Keratinocyte (primary cell): ENCODE measurements around the gene SLC6A19. TPM values are rescaled to one million over a fixed set of nuclear protein-coding genes. Genes with fewer than 3 reads are reported as not detected.

ENCODE experiments used
- DNase-seq: peaks from one replicate; pipeline ENCODE4 v3.0.0-alpha.2; 2011; ENCODE audit warnings: low read depth, missing footprints, low spot score
- FAIRE-seq: peaks from 2 replicates; lab custom pipeline; 2011; peaks lifted over from hg19 to GRCh38; lab: Jason Lieb, UNC
- H2AFZ ChIP-seq: 2 replicates; pipeline ENCODE4 v1.6.0; 2012; ENCODE audit warnings: low read length, control low read depth, inconsistent platforms; ENCODE audit not compliant: control insufficient read depth
- H3K27ac ChIP-seq: 2 replicates; pipeline ENCODE4 v1.5.1; 2011; ENCODE audit warnings: low read length; ENCODE audit not compliant: control insufficient read depth, insufficient read depth
- H3K27me3 ChIP-seq: 3 replicates; pipeline ENCODE4 v1.6.0; 2011; ENCODE audit warnings: low read length; ENCODE audit not compliant: control insufficient read depth, insufficient read depth; ENCODE audit errors: extremely low read depth
- H3K36me3 ChIP-seq, 2 experiments: 2 replicates in 1 of 2; 3 replicates in 1 of 2; pipeline ENCODE4 v1.5.1; 2011; ENCODE audit warnings: low read length in 2 of 2, mild to moderate bottlenecking in 1 of 2; ENCODE audit not compliant: control insufficient read depth in 2 of 2, insufficient read depth in 2 of 2; ENCODE audit errors: extremely low read depth in 1 of 2
- H3K4me1 ChIP-seq: 3 replicates; pipeline ENCODE4 v1.5.1; 2011; ENCODE audit warnings: low read length; ENCODE audit not compliant: control insufficient read depth, insufficient read depth; ENCODE audit errors: extremely low read depth
- H3K4me2 ChIP-seq: 3 replicates; pipeline ENCODE4 v1.6.0; 2011; ENCODE audit warnings: low read depth, low read length; ENCODE audit not compliant: control insufficient read depth, insufficient read depth; ENCODE audit errors: extremely low read depth
- H3K4me3 ChIP-seq, 3 experiments: fragments of 200-600 bp in 1 of 3; sonication (generic) in 1 of 3; 2 replicates in 2 of 3; 3 replicates in 1 of 3; pipeline ENCODE4 v1.5.1; 2011 to 2016; ENCODE audit warnings: low read length in 3 of 3, mild to moderate bottlenecking in 3 of 3, control low read depth in 2 of 3, inconsistent platforms in 1 of 3, low read depth in 1 of 3, mixed read lengths in 1 of 3, mixed run types in 1 of 3, moderate library complexity in 1 of 3; ENCODE audit not compliant: control insufficient read depth in 2 of 3, insufficient read depth in 2 of 3; ENCODE audit errors: extremely low read depth in 1 of 3
- H3K79me2 ChIP-seq: 2 replicates; pipeline ENCODE4 v1.6.0; 2012; ENCODE audit warnings: low read length; ENCODE audit not compliant: control insufficient read depth, insufficient read depth
- H3K9ac ChIP-seq: 3 replicates; pipeline ENCODE4 v1.6.0; 2011; ENCODE audit warnings: low read length; ENCODE audit not compliant: control insufficient read depth, insufficient read depth; ENCODE audit errors: extremely low read depth
- H3K9me1 ChIP-seq: 3 replicates; pipeline ENCODE4 v1.6.0; 2011; ENCODE audit warnings: low read length; ENCODE audit not compliant: control insufficient read depth, insufficient read depth; ENCODE audit errors: extremely low read depth
- H3K9me3 ChIP-seq: 2 replicates; pipeline ENCODE4 v1.5.1; 2012; ENCODE audit warnings: low read depth, low read length; ENCODE audit not compliant: control insufficient read depth
- H4K20me1 ChIP-seq: 3 replicates; pipeline ENCODE4 v1.6.0; 2011; ENCODE audit warnings: low read length; ENCODE audit not compliant: control insufficient read depth, insufficient read depth; ENCODE audit errors: extremely low read depth
- EZH2 ChIP-seq: IDR thresholded peaks from one replicate; pipeline ENCODE4 v1.6.1; 2012; ENCODE audit warnings: inconsistent platforms, mild to moderate bottlenecking, low read length, moderate library complexity
- dilution Hi-C: fragments of 300-500 bp; cut with MboI; formaldehyde crosslinking; loops from one replicate; pipeline ENCODE4 v1.7.0; 2020; ENCODE audit warnings: low sequenced_read_pairs; ENCODE audit not compliant: extremely low pct_ligation_motif_present
- polyA plus RNA-seq, 5 experiments: library from polyadenylated mRNA; depleted of rRNA in 3 of 5; stranded (reverse) in 3 of 5; stranded (forward) in 1 of 5; unstranded in 1 of 5; fragments of >200 nt; gene quantifications; 1 replicate in 1 of 5; 2 replicates in 3 of 5; 3 replicates in 1 of 5; pipeline versions ENCODE4 v1.2.1 to v1.2.3, GENCODE V29; 2011 to 2012; ENCODE audit warnings: missing spikeins in 2 of 5, low read depth in 1 of 5, low replicate concordance in 1 of 5
- TF ChIP-seq, protein P1 (sequence below), 3 experiments: IDR thresholded peaks in 1 of 3; conservative IDR thresholded peaks in 1 of 3; optimal IDR thresholded peaks in 1 of 3; 2 replicates in 2 of 3; 3 replicates in 1 of 3; pipeline versions ENCODE3 to v1.5.1; 2011; ENCODE audit warnings: low read length in 3 of 3, mild to moderate bottlenecking in 3 of 3, moderate library complexity in 2 of 3, control low read depth in 1 of 3, inconsistent platforms in 1 of 3; ENCODE audit not compliant: insufficient read depth in 2 of 3; ENCODE audit errors: extremely low read depth in 1 of 3

SLC6A19 gene
- polyA plus RNA-seq, 1 donor (not counting 4 experiments of a cell fraction or from before 2014, with no cell fraction given) = not detected

DNA sequence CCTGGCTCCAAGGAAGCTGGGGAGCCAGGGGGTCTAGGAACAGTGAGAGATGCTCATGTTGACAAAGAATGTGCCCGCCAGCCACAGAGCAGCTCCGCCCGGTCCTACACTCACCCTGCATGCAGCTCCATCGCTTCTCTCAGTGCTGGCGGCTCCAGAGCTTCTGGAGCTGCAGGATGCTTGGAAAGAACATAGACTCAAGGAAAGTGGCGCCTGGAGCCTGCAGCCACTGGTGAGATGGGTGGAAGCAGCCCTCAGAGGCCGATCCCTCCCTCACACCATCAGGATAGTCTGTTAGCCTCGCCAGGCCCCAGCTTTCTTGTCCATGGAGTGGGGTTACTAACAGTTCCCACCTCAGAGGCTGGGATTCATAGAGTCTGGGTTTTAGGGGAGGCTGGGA is 26.4 kb upstream of the SLC6A19 start:
- Histone ChIP-seq H3K4me3 (no peak overlapping the region), H3K9me1 (no peaks in the 10 kb centered on the region), H3K4me2 (no peak overlapping the region)

DNA sequence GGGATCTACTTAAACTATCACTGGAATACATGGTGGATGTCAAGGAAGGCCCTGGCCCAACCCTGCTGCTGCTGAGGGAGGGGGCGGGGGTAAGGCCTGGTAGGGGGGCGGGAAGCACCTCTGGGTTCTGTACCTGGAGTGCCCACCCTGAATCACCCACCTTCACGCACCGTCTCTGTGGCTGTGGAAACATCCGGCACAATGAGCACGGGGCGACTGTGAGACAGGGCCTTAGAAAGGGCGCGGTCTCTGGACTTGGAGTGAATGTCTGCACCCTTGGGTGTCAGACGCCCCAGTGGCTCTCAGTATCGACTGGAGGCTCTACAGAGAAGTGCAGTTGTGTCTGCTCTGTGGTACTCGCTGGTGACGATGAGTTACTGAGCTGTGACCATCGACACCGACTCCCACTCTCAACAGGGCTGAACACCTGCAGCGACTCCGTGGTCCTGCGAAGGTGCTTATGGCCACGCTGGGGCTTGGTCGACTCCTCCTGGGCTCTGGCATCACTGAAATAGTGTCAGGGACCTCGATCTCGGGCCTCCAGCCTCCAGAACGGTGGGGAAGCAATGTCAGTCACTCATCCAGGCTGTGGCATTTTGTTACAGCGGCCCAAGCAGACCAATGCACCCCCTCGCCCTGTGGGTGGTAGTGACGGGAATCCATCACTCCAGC is 25.5 kb upstream of the SLC6A19 start:
- no peak for DNase-seq
- no peaks in the 10 kb centered on the region for H3K9me1 ChIP-seq
- H3K36me3 ChIP-seq = no peaks in the 10 kb centered on the region
- no peaks in the 10 kb centered on the region for H3K9me3 ChIP-seq
- H4K20me1 ChIP-seq = no peaks in the 10 kb centered on the region
- H2AFZ ChIP-seq = no peak overlapping the region
- H3K27me3 ChIP-seq = no peaks in the 10 kb centered on the region
- H3K9ac ChIP-seq = no peak overlapping the region
- no peak for FAIRE-seq
- H3K4me3 ChIP-seq = no peak overlapping the region
- H3K4me1 ChIP-seq = no peaks in the 10 kb centered on the region
- no peaks in the 10 kb centered on the region for H3K79me2 ChIP-seq
- H3K27ac ChIP-seq = no peak overlapping the region
- dilution Hi-C loops = no loop called here
- no peak overlapping the region for H3K4me2 ChIP-seq
- TF ChIP-seq, protein P1, sequence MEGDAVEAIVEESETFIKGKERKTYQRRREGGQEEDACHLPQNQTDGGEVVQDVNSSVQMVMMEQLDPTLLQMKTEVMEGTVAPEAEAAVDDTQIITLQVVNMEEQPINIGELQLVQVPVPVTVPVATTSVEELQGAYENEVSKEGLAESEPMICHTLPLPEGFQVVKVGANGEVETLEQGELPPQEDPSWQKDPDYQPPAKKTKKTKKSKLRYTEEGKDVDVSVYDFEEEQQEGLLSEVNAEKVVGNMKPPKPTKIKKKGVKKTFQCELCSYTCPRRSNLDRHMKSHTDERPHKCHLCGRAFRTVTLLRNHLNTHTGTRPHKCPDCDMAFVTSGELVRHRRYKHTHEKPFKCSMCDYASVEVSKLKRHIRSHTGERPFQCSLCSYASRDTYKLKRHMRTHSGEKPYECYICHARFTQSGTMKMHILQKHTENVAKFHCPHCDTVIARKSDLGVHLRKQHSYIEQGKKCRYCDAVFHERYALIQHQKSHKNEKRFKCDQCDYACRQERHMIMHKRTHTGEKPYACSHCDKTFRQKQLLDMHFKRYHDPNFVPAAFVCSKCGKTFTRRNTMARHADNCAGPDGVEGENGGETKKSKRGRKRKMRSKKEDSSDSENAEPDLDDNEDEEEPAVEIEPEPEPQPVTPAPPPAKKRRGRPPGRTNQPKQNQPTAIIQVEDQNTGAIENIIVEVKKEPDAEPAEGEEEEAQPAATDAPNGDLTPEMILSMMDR (optimal IDR thresholded peaks at IDR 0.05 in 1 of 3, IDR thresholded peaks at IDR 0.05 in 1 of 3, conservative IDR thresholded peaks at IDR 0.05 in 1 of 3; ENCODE audit: extremely low read depth in 1 of 3, insufficient read depth in 2 of 3, low read length in 3 of 3) = no peak
- TF ChIP-seq EZH2 = no peak

More for the DNA sequence above, 26.4 kb upstream of the SLC6A19 start:
- no peak for TF ChIP-seq EZH2
- TF ChIP-seq, protein P1 (optimal IDR thresholded peaks at IDR 0.05 in 1 of 3, IDR thresholded peaks at IDR 0.05 in 1 of 3, conservative IDR thresholded peaks at IDR 0.05 in 1 of 3; ENCODE audit: extremely low read depth in 1 of 3, insufficient read depth in 2 of 3, low read length in 3 of 3) = no peak
- H3K4me1 ChIP-seq = no peaks in the 10 kb centered on the region
- no peaks in the 10 kb centered on the region for H3K27me3 ChIP-seq
- H3K9me3 ChIP-seq = no peaks in the 10 kb centered on the region
- no peak overlapping the region for H3K27ac ChIP-seq
- no peak overlapping the region for H2AFZ ChIP-seq
- dilution Hi-C loops = no loop called here
- no peak overlapping the region for H3K9ac ChIP-seq
- no peaks in the 10 kb centered on the region for H4K20me1 ChIP-seq
- H3K79me2 ChIP-seq = no peaks in the 10 kb centered on the region
- H3K36me3 ChIP-seq = no peaks in the 10 kb centered on the region
- no peak for DNase-seq
- FAIRE-seq = no peak
